A549 (cell line): ENCODE results near the gene ACOX1. TPM values are rescaled to one million over a fixed set of nuclear protein-coding genes. Genes with fewer than 3 reads are reported as not detected.

Experiments
- BCL3 ChIP-seq: fragments of >200 bp; sonication (Bioruptor Twin); formaldehyde crosslinking; IDR thresholded peaks from 3 replicates; pipeline ENCODE4 v1.6.1; 2016
- CBX2 ChIP-seq: fragments of 200-600 bp; sonication (generic); IDR thresholded peaks from 2 replicates; pipeline ENCODE4 v1.6.1; 2016; ENCODE audit warnings: low read depth, mild to moderate bottlenecking, borderline replicate concordance
- CEBPB ChIP-seq, 2 experiments: fragments of >200 bp in 1 of 2; sonication (Bioruptor Twin) in 1 of 2; formaldehyde crosslinking in 1 of 2; IDR thresholded peaks; 2 replicates each; pipeline ENCODE4 v1.6.1; 2012 to 2016
- CTCF ChIP-seq: fragments of >200 bp; sonication (Bioruptor Twin); formaldehyde crosslinking; IDR thresholded peaks from 3 replicates; pipeline ENCODE4 v1.5.1; 2016
- EP300 ChIP-seq, 2 experiments: fragments of >200 bp; sonication (Bioruptor Twin); formaldehyde crosslinking; IDR thresholded peaks; 2 replicates in 1 of 2; 3 replicates in 1 of 2; pipeline ENCODE4 v1.6.1; 2016 to 2017
- ESRRA ChIP-seq: fragments of 150-350 bp; IDR thresholded peaks from 2 replicates; pipeline ENCODE4 v1.6.1; 2014; ENCODE audit warnings: mild to moderate bottlenecking, low read length, borderline replicate concordance
- FOSB ChIP-seq: fragments of 250-450 bp; sonication (Bioruptor Pico); IDR thresholded peaks from 2 replicates; pipeline ENCODE4 v1.5.0; 2020; ENCODE audit warnings: mild to moderate bottlenecking, moderate library complexity
- HDAC2 ChIP-seq: fragments of 200-600 bp; sonication (generic); IDR thresholded peaks from 2 replicates; pipeline ENCODE4 v1.6.1; 2016
- HMGXB4 ChIP-seq: fragments of 250-450 bp; sonication (Bioruptor Pico); IDR thresholded peaks from 2 replicates; pipeline ENCODE4 v1.5.0; 2021; ENCODE audit warnings: mild to moderate bottlenecking, moderate library complexity, borderline replicate concordance
- HOXB13 ChIP-seq: fragments of 250-450 bp; sonication (Bioruptor Pico); IDR thresholded peaks from 2 replicates; pipeline ENCODE4 v1.5.0; 2020; ENCODE audit warnings: low read depth, mild to moderate bottlenecking, moderate library complexity
- HOXB5 ChIP-seq: fragments of 250-450 bp; sonication (Bioruptor Pico); IDR thresholded peaks from 2 replicates; pipeline ENCODE4 v1.5.0; 2020; ENCODE audit warnings: mild to moderate bottlenecking, moderate library complexity
- MAX ChIP-seq: IDR thresholded peaks from 2 replicates; pipeline ENCODE4 v1.6.1; 2012
- MAZ ChIP-seq: fragments of 150-350 bp; IDR thresholded peaks from 2 replicates; pipeline ENCODE4 v1.6.1; 2014; ENCODE audit warnings: antibody characterized with exemption, low read depth, low read length, borderline replicate concordance
- NR3C1 ChIP-seq: fragments of >200 bp; sonication (Bioruptor Twin); formaldehyde crosslinking; IDR thresholded peaks from 3 replicates; pipeline ENCODE4 v1.6.1; 2017
- POLR2A ChIP-seq: IDR thresholded peaks from 2 replicates; pipeline ENCODE4 v1.6.1; 2012; ENCODE audit warnings: mild to moderate bottlenecking, low read length
- RCOR1 ChIP-seq: fragments of 150-350 bp; IDR thresholded peaks from 2 replicates; pipeline ENCODE4 v1.6.1; 2014; ENCODE audit warnings: antibody characterized with exemption, low read length, low read depth
- TP53 ChIP-seq: fragments of 250-450 bp; sonication (Bioruptor Pico); IDR thresholded peaks from 2 replicates; pipeline ENCODE4 v1.5.0; 2021; ENCODE audit warnings: mild to moderate bottlenecking, moderate library complexity
- USF2 ChIP-seq: fragments of 450-650 bp; IDR thresholded peaks from 2 replicates; pipeline ENCODE4 v1.6.1; 2014; ENCODE audit warnings: antibody characterized with exemption
- ZC3H11A ChIP-seq: fragments of 450-650 bp; IDR thresholded peaks from 2 replicates; pipeline ENCODE4 v1.6.1; 2014; ENCODE audit warnings: antibody characterized with exemption, mild to moderate bottlenecking
- ZFP36 ChIP-seq: fragments of 450-650 bp; IDR thresholded peaks from 2 replicates; pipeline ENCODE4 v1.6.1; 2014; ENCODE audit warnings: borderline replicate concordance; ENCODE audit not compliant: partially characterized antibody
- ZSCAN20 ChIP-seq: fragments of 250-450 bp; sonication (Bioruptor Pico); IDR thresholded peaks from 2 replicates; pipeline ENCODE4 v1.8.0; 2022; ENCODE audit warnings: mild to moderate bottlenecking, moderate library complexity
- polyA plus RNA-seq, 4 experiments: library from polyadenylated mRNA; depleted of rRNA in 3 of 4; stranded (reverse); fragments of >200 nt; fragmentation: RNase III in 1 of 4; extraction: RNeasy Plus Mini Kit Qiagen cat#74134 plus additional on column Dnase treatment in 1 of 4; gene quantifications; 2 replicates in 3 of 4; 3 replicates in 1 of 4; pipeline ENCODE4 v1.2.3, GENCODE V29; 2011 to 2017
- TF ChIP-seq, protein P1 (sequence below): fragments of 200-600 bp; sonication (generic); IDR thresholded peaks from 2 replicates; pipeline ENCODE4 v1.6.1; 2016; ENCODE audit warnings: antibody characterized with exemption, mild to moderate bottlenecking, moderate library complexity

ACOX1 gene
- polyA plus RNA-seq, 2 of the 4 experiments (the other 2 are of a cell fraction) = 17.9 to 31.1 TPM

- TF ChIP-seq CTCF (peak; percentile 21; the same call in 2 of the 3 replicates), HOXB13 (no peak), NR3C1 (no peak), TP53 (CRISPR knock-in tag) (no peak), HMGXB4 (CRISPR knock-in tag) (no peak), ESRRA (no peak), CBX2 (no peak), POLR2A (peak; percentile 92), EP300 (IDR thresholded peaks at IDR 0.05) (no peak), MAX (peak; percentile 90), ZSCAN20 (CRISPR knock-in tag) (no peak), MAZ (peak; percentile 84; the same call in 1 of the 2 replicates), HDAC2 (no peak), USF2 (peak; percentile 98), FOSB (CRISPR knock-in tag) (no peak), CEBPB (IDR thresholded peaks at IDR 0.05) (peak in 1 of 2 experiments; percentile 25; a peak in 2 of 4 replicates), ZFP36 (no peak), BCL3 (peak; percentile 41), ZC3H11A (no peak), RCOR1 (no peak), HOXB5 (CRISPR knock-in tag) (no peak; the same call in 1 of the 2 replicates)
- TF ChIP-seq, protein P1, sequence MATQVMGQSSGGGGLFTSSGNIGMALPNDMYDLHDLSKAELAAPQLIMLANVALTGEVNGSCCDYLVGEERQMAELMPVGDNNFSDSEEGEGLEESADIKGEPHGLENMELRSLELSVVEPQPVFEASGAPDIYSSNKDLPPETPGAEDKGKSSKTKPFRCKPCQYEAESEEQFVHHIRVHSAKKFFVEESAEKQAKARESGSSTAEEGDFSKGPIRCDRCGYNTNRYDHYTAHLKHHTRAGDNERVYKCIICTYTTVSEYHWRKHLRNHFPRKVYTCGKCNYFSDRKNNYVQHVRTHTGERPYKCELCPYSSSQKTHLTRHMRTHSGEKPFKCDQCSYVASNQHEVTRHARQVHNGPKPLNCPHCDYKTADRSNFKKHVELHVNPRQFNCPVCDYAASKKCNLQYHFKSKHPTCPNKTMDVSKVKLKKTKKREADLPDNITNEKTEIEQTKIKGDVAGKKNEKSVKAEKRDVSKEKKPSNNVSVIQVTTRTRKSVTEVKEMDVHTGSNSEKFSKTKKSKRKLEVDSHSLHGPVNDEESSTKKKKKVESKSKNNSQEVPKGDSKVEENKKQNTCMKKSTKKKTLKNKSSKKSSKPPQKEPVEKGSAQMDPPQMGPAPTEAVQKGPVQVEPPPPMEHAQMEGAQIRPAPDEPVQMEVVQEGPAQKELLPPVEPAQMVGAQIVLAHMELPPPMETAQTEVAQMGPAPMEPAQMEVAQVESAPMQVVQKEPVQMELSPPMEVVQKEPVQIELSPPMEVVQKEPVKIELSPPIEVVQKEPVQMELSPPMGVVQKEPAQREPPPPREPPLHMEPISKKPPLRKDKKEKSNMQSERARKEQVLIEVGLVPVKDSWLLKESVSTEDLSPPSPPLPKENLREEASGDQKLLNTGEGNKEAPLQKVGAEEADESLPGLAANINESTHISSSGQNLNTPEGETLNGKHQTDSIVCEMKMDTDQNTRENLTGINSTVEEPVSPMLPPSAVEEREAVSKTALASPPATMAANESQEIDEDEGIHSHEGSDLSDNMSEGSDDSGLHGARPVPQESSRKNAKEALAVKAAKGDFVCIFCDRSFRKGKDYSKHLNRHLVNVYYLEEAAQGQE = no peak
Observed at GRCh38 chr17:75978938-75979704, at the start of gene ACOX1, which contains the start of gene TEN1 (continued).
